KOPT-K1 (cell line): ENCODE data around the gene SCYL1.
A peak's percentile ranks its signal among the peaks of the same experiment; 100 is the strongest.

Experiments
- H3K27ac ChIP-seq: fragments of 200-600 bp; sonication (generic); 2 replicates; pipeline ENCODE4 v1.5.1; 2016; ENCODE audit warnings: antibody characterized with exemption, mild to moderate bottlenecking, low read depth, low read length; ENCODE audit not compliant: poor library complexity, severe bottlenecking
- H3K36me3 ChIP-seq: fragments of 200-600 bp; sonication (generic); 2 replicates; pipeline ENCODE4 v1.5.1; 2017; ENCODE audit warnings: antibody characterized with exemption, mild to moderate bottlenecking, low read length, moderate library complexity; ENCODE audit not compliant: insufficient read depth
- H3K9me3 ChIP-seq: fragments of 200-600 bp; sonication (generic); 2 replicates; pipeline ENCODE4 v1.5.1; 2017; ENCODE audit warnings: antibody characterized with exemption, low read length, mild to moderate bottlenecking; ENCODE audit not compliant: insufficient read depth, poor library complexity, severe bottlenecking

SCYL1 gene

DNA sequence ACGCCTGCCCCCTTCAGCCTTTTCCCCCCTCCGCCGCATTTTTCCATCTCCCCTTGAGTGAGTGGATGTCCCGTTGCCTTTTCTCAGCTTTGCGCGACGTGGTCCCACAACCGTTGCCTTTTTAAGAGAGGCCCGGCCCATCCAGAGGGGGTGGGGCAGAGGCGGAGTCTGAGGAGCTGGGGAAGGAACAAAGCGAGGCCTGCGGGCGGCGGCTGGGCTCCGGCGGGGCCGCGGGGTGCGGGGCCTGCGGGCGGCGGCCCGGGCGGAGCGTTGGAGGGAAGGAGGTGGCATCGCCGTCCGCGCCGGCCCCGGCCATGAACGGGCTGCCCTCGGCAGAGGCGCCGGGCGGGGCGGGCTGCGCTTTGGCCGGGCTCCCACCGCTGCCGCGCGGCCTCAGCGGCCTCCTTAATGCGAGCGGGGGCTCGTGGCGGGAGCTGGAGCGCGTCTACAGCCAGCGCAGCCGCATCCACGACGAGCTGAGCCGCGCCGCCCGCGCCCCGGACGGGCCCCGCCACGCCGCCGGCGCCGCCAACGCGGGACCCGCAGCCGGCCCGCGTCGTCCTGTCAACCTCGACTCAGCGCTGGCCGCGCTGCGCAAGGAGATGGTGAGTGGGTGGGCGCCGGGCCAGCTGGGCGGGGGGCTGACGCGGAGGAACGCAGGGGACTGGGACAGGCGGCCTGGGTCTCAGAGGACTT, 47.6 kb downstream of the SCYL1 start, which contains the start of gene FAM89B:
TSS of gene FAM89B (plus strand) at position 183 of the 696 bp plus-strand sequence. CDS start at position 315, 132 bp downstream.
- H3K27ac ChIP-seq, result peak within 1 kb of the TSS; percentile 81
- no peaks in the 10 kb centered on the region for H3K36me3 ChIP-seq
- H3K9me3 ChIP-seq, result no peaks in the 10 kb centered on the region

DNA sequence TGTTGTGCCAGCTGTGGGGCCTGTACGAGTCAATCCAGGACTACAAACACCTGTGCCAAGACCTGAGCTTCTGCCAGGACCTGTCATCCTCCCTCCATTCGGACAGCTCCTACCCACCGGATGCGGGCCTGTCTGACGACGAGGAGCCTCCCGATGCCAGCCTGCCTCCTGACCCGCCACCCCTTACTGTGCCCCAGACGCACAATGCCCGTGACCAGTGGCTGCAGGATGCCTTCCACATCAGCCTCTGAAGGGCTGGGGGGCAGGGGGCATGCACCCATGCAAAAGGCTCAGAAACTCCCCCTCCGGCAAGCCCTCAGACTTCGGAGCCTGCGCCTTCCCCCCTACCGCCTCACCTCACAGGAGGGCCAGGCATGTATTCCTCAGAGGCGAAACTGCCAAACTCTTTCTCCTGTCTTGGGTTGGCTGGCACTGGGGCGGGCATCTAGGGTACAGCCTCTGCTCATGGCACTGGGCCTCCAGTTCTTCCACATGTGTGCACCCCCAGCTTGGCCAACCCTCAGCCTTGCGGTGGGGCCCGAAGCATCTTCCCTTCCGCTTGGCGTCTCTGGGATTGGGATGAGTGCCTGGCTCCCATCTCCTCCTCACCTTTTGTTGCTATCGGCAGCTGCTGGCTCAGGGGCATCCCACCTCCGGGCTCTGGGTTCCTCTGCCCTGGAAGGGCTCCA, 48.7 kb downstream of the SCYL1 start:
- H3K9me3 ChIP-seq, result no peaks in the 10 kb centered on the region
- H3K36me3 ChIP-seq, result no peaks in the 10 kb centered on the region; the same call in 1 of the 2 replicates
- H3K27ac ChIP-seq, result peak overlapping the region; percentile 77

DNA sequence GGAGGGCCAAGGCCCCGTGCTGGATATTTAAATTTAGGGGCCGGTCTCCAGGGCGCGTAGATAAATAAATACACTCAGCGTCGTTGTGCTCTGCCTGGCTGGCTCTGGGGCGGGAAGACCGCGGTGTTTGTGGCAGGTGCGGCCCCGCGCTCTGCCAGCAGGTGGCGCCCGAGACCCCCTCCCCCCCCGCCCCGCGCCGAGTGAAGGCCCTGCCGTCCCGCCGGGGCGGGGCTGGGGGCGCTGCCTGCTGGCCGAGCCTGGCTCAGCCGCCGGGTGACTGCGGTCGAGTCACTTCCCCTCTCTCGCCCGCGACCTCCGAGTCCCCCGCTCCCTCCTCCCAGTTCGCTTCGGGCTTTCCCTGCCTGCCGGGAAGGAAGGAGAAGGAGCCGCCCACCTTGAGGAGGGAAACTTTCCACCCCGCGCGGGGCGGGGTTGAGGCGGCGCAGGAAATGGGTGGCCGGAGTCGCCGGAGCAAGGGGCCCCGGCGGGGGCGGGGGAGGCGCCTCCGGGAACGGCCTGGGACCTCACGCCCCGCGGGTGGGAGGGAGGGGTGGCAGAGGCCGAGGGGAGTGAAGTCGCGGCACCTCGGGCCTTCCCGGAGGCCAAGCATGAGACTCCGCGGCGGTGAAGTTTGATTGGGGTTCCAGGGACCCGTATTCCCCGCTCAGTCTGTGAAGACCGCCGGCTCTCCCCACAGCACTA, 49.4 kb downstream of the SCYL1 start:
- Histone ChIP-seq H3K27ac (peak overlapping the region; percentile 77), H3K36me3 (peaks cover 3% of the 10 kb centered on the region; the same call in 1 of the 2 replicates), H3K9me3 (no peaks in the 10 kb centered on the region)

DNA sequence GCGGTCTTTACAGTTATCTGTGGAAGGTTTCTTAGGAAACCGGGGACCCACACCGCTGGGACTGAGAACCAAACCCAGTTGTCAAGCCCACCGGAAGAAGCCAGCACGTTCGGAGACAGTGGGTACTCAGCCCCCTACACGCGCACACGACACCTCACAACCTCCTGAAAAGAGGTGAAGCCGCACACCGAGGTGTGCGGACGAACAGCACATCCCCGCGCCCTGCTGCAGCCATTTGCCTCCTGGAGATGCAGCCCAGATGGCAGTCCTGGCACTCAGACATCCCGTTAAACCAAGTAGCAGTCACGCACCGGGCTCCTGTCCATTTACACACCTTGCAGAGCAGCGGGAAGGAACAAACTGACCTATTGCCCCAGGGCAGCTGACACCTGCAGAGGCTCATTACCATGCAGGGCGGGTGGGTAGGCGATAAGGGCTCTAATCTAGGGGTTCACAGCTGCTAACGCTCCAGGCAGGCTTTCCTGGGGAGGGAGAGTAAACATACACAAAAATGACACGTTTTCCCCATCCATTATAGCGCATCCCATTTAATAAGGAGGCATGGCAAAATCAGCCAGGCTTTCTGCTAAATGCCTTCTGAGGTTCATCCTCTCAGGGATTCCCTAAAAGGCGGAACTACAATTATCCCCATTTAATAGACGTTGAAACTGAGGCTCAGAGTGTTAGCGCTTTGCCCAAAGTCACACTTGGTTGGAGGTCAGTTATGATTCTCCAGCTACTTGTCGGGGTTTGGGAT, 50.1 kb downstream of the SCYL1 start:
- Histone ChIP-seq H3K36me3 (peaks cover 11% of the 10 kb centered on the region), H3K9me3 (no peaks in the 10 kb centered on the region), H3K27ac (peak overlapping the region; percentile 77)

DNA sequence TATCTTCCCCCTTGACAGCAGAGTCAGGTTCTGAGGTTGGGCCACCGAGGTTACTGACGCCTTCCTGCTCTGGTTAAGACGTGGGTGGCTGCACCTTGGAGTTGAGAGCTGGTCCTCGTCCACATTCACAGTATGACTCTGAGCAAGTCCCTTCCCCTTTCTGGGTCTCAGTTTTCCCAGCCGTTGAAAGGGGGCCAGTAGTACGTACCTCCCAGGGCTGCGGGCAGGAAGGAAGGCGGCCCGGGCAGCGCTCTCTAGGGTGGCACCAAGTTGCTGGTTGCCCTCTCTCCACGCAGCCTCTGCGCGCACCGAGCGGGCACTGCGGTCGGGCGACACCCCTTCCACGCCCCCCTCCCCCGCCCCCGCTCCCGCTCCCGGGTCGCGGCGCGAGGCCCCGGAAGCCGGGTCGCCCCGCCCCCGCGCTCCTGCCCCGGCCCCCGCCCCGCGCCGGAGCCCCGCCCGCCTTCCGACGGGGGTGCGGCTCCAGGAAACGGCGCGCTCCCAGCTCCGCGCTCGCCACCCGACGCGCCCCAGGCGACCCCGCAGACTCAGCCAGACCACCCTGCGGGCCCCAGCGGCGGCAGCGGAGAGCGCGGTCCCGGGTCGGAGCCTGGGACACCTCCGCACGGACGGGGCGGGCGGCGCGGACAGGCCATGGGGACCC, 50.8 kb downstream of the SCYL1 start, which contains the start of gene EHBP1L1:
TSS of gene EHBP1L1 (plus strand) at position 486 of the 664 bp plus-strand sequence. CDS start 250 bp downstream, outside the sequence.
- Histone ChIP-seq H3K9me3 (no peaks in the 10 kb centered on the region), H3K36me3 (peaks cover 18% of the 10 kb centered on the region), H3K27ac (peak within 1 kb of the TSS; percentile 77)

DNA sequence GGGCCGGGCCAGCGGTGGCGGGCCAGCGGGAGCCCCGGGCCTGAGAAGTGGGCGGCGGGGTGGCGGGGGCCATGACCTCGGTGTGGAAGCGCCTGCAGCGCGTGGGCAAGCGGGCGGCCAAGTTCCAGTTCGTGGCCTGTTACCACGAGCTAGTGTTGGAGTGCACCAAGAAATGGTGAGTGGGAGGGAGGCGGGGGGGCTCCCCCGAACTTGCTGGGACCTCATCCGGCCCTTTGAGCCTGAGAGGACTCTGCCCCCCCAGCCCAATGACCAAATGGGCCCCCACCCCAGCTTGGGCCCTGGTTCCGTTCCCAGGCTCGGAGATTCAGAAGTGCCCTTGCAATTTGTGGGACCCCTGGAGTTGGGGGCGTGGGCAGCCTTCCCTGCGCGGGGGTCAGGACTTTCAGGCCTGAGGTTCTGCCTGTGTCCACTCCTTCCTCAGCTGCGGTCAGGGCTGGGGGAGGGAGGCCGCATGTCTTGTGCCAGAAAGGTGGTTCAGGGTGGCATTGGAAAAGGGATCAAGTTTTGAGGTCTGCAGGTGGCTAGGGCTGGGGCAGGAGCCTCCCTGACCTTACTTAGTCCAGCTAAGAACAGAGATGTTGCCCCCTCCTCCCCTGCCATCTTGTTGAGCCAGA, 51.5 kb downstream of the SCYL1 start:
- Histone ChIP-seq H3K9me3 (no peaks in the 10 kb centered on the region), H3K36me3 (peaks cover 24% of the 10 kb centered on the region), H3K27ac (peak overlapping the region; percentile 77)

DNA sequence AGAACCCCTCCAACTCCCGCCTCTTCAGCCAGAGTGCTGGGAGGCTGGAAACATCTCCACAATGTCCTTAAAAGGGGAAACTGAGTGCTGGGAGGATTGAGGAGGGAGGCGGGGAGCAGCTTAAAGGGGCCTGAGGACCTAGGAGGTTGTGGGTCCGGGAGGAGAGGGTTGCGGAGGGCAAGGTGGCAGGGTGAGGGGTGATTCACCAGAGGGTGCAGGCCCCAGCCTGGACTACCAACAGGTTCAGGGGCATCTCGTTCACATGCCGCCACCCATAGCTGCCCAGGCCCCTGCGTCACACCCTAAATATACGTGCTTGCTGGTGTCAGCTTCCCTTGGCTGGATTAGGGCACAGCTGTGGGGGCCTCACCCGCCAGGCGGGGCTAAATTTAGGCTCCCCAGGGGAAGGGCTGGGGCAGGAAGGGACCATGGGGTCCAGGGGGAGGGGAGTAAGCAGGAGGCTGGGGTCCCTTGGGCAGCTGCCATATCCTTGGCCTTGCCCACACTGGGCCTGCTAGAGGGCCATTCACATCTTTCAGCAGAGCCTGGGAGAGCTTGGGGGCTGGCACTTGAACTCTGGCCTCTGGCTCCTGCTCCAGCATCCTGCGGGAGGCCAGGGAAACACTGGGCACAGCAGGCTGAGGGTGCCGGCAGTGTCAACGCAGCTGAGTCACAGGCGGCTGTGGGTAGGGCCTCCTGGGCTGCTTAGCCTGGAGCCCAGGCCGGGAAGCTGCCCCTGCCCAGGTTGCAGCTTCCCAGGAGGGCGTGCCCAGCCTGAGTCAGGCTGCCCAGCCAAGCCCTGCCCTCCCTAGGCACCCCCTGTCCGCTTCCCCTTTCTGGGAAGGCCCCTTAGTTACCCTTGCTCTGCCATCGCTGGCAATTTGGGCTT, 52.2 kb downstream of the SCYL1 start:
- Histone ChIP-seq H3K27ac (peak overlapping the region; percentile 77), H3K36me3 (peaks cover 32% of the 10 kb centered on the region)

DNA sequence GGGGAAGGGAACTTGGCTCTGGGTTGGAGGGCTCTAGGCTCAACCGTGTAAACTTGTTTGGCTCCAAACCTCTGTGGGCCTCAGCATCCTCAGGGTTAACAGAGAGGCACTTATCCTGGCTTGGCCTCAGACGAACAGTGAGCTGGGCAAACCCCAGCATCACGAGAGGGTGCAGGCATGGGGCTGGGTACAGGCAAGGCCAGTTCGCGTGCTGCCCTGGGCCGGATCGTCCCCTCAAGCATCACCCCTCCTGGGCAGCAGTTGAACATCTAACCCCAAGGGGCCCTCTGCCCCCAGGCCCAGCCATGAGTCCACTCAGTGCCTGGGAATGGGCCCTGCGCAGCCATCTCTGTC, 52.9 kb downstream of the SCYL1 start:
- Histone ChIP-seq H3K27ac (no peak overlapping the region), H3K36me3 (peaks cover 38% of the 10 kb centered on the region), H3K9me3 (no peaks in the 10 kb centered on the region)

More for the DNA sequence above, 52.2 kb downstream of the SCYL1 start:
- H3K9me3 ChIP-seq, result no peaks in the 10 kb centered on the region

DNA sequence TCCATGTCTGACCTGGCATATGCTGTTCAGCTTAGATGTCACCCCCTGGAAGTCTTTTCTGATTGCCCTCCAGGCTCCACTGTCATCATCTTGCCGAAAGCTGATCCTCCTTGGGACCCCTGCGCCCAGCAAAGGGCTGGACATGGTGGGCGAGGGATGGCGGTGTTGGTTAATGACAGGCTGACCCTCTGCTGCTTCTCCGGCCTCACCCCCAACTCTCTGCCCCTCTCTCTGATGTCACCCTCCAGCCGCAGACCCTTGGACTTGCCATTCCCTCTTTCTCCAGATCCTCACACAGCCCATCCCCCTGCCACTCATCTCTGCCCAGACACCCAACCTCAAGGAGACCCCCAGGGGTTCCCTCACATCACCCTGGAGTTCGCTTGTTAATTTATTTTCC, 53.3 kb downstream of the SCYL1 start:
- Histone ChIP-seq H3K9me3 (no peaks in the 10 kb centered on the region), H3K27ac (no peak overlapping the region), H3K36me3 (peaks cover 42% of the 10 kb centered on the region)

DNA sequence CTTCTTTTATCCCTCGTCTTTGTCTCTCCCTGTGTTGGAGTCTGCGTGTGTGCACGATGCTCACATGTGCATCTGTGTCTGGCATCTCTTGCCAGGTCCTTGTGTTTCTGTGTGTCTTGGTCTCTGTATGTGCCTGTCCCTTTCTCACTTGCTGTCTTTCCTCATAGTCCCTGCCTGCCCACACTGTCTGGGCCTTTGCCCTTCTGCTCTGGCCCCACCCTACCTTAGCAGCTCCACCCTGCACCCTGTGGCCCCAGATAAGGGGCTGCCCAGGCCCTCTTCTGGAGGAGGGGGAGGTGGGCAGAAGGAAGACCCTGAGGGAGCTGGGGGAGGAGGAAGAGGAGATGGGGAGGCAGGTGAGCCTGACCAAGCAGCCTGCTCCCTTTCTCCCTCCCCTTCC, 53.8 kb downstream of the SCYL1 start:
- Histone ChIP-seq H3K36me3 (peaks cover 44% of the 10 kb centered on the region), H3K27ac (no peak overlapping the region)

DNA sequence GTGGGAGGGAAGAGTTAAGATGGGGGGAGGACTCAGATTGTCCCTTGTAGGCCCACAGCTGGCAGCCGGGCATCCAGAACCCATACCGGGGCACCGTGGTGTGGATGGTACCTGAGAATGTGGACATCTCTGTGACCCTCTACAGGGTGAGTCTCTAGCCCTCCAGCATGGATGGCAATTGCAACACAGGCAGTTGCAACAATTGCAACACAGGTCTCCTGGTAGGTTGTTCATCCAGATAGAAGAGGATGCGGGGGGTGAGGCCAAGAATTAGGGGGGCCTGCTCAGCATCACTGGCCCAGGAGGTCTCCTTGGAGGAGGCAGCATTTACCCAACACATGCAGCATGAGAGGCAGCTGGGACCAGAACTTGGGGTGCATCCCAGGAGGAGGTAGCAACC, 54.4 kb downstream of the SCYL1 start:
- Histone ChIP-seq H3K36me3 (peaks cover 51% of the 10 kb centered on the region), H3K9me3 (no peaks in the 10 kb centered on the region), H3K27ac (no peak overlapping the region)

More for the DNA sequence above, 53.8 kb downstream of the SCYL1 start:
- no peaks in the 10 kb centered on the region for H3K9me3 ChIP-seq

DNA sequence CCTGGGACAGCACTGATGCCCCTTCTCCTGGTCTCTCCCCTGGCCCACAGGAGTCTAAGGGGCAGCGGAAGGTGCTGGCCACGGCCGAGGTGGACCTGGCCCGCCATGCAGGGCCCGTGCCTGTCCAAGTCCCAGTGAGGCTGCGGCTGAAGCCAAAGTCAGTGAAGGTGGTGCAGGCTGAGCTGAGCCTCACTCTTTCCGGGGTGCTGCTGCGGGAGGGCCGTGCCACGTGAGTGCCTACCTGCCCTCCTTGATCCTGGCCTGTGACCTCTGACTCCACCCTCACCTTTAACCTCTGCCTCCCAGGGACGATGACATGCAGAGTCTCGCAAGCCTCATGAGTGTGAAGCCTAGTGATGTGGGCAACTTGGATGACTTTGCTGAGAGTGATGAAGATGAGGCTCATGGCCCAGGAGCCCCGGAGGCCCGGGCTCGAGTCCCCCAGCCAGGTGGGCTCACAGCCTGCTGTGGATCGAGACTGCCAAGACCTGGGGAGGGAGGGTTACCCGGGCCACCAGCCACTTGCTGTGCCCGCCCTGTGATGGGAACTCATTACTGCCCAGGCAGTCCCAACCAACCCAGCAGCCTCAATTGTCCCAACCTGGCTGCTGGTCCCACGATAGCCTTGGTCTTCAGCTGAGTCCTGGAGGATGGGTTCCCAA, 55.3 kb downstream of the SCYL1 start:
- no peak overlapping the region for H3K27ac ChIP-seq
- H3K9me3 ChIP-seq, result no peaks in the 10 kb centered on the region
- H3K36me3 ChIP-seq, result peaks cover 56% of the 10 kb centered on the region

DNA sequence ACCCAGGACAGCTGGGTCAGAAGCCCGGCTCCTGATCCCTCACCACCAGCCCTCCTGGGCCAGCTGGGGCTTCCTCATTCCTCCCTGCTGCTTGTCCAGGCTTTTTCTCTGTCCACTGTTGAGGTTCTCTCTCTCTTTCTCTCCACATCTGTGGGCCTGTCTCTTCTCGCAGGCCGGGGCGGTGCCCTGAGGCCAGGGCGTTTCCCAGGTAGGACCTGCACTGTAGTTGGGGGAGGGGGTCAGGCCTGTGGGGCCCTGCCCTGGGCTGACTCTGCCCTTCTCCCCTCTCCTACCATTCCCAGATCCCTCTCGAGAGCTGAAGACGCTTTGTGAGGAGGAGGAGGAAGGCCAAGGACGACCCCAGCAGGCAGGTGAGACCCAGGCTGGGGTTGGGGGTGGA, 55.9 kb downstream of the SCYL1 start:
- peaks cover 62% of the 10 kb centered on the region for H3K36me3 ChIP-seq
- H3K27ac ChIP-seq, result no peak overlapping the region
- H3K9me3 ChIP-seq, result no peaks in the 10 kb centered on the region
